OCI-LY1 (cell line): ENCODE data around the gene CILP2.

ENCODE experiments used
- H2AFZ ChIP-seq: fragments of 200-600 bp; sonication (generic), shearing (Covaris generic); 2 replicates; pipeline ENCODE4 v1.6.0; 2014; ENCODE audit warnings: antibody characterized with exemption, mild to moderate bottlenecking, low read length
- H3F3A ChIP-seq: fragments of 200-600 bp; sonication (generic), shearing (Covaris generic); 2 replicates; pipeline ENCODE4 v1.6.0; 2014; ENCODE audit warnings: mild to moderate bottlenecking, antibody characterized with exemption, low read length, moderate library complexity; ENCODE audit not compliant: insufficient read depth
- H3K27ac ChIP-seq: fragments of 200-600 bp; sonication (generic); 2 replicates; pipeline ENCODE4 v1.5.1; 2014; ENCODE audit warnings: low read length, mixed run types, mild to moderate bottlenecking, low read depth; ENCODE audit not compliant: poor library complexity, severe bottlenecking
- H3K27me3 ChIP-seq: fragments of 200-600 bp; sonication (generic); 2 replicates; pipeline ENCODE4 v1.6.0; 2014; ENCODE audit warnings: antibody characterized with exemption, mild to moderate bottlenecking, low read length, moderate library complexity; ENCODE audit not compliant: insufficient read depth
- H3K36me3 ChIP-seq: fragments of 200-600 bp; sonication (generic); 2 replicates; pipeline ENCODE4 v1.6.1; 2014; ENCODE audit warnings: mild to moderate bottlenecking, antibody characterized with exemption, low read length, moderate library complexity, mixed read lengths; ENCODE audit not compliant: insufficient read depth
- H3K4me1 ChIP-seq: fragments of 200-600 bp; sonication (generic); 2 replicates; pipeline ENCODE4 v1.5.1; 2014; ENCODE audit warnings: mild to moderate bottlenecking, low read length, moderate library complexity; ENCODE audit not compliant: insufficient read depth, severe bottlenecking
- H3K4me2 ChIP-seq: fragments of 200-600 bp; sonication (generic), shearing (Covaris generic); 2 replicates; pipeline ENCODE4 v1.6.1; 2014; ENCODE audit warnings: low read length
- H3K4me3 ChIP-seq: fragments of 200-600 bp; sonication (generic); 2 replicates; pipeline ENCODE4 v1.5.1; 2014; ENCODE audit warnings: low read length, low read depth, mild to moderate bottlenecking, mixed read lengths; ENCODE audit not compliant: poor library complexity, severe bottlenecking
- H3K79me2 ChIP-seq: fragments of 200-600 bp; shearing (Covaris generic); 2 replicates; pipeline ENCODE4 v1.6.1; 2016; ENCODE audit warnings: mixed run types, low read length, mixed read lengths; ENCODE audit not compliant: insufficient read depth
- H3K9ac ChIP-seq: fragments of 200-600 bp; sonication (generic), shearing (Covaris generic); 2 replicates; pipeline ENCODE4 v1.6.1; 2014; ENCODE audit warnings: mild to moderate bottlenecking, low read length, mixed read lengths
- H3K9me2 ChIP-seq: fragments of 200-600 bp; sonication (generic), shearing (Covaris generic); 2 replicates; pipeline ENCODE4 v1.6.1; 2014; ENCODE audit warnings: low read depth, mild to moderate bottlenecking, low read length, mixed read lengths
- H3K9me3 ChIP-seq: fragments of 200-600 bp; shearing (Covaris generic); 2 replicates; pipeline ENCODE4 v1.6.1; 2014; ENCODE audit warnings: low read length, mixed read lengths
- H4K20me1 ChIP-seq: fragments of 200-600 bp; sonication (generic), shearing (Covaris generic); 2 replicates; pipeline ENCODE4 v1.6.0; 2016; ENCODE audit warnings: mild to moderate bottlenecking, low read length; ENCODE audit not compliant: insufficient read depth
- EZH2 ChIP-seq: fragments of 200-600 bp; sonication (generic), shearing (Covaris generic); IDR thresholded peaks from 2 replicates; pipeline ENCODE4 v1.8.0; 2017; ENCODE audit warnings: borderline replicate concordance, mixed run types, mild to moderate bottlenecking, antibody characterized with exemption, low read length, moderate library complexity, mixed read lengths
- TF ChIP-seq, protein P1 (sequence below): fragments of 200-600 bp; sonication (generic), shearing (Covaris generic); IDR thresholded peaks from 2 replicates; pipeline ENCODE4 v1.5.1; 2017; ENCODE audit warnings: mild to moderate bottlenecking, antibody characterized with exemption, low read length, moderate library complexity, mixed read lengths

Gene CILP2

GRCh38 chr19:19492026-19492610 lies 45.9 kb upstream of the CILP2 start:
- H3K4me1 ChIP-seq, result peaks cover 33% of the 10 kb centered on the region
- H3K9ac ChIP-seq, result no peak overlapping the region

GRCh38 chr19:19493841-19494546 lies 44.1 kb upstream of the CILP2 start:
- 0 out of 2 replicates have a peak, but pooled peaks cover 8% of the 10 kb centered on the region for H3F3A ChIP-seq
- H3K9ac ChIP-seq, result no peak overlapping the region
- TF ChIP-seq, protein P1, sequence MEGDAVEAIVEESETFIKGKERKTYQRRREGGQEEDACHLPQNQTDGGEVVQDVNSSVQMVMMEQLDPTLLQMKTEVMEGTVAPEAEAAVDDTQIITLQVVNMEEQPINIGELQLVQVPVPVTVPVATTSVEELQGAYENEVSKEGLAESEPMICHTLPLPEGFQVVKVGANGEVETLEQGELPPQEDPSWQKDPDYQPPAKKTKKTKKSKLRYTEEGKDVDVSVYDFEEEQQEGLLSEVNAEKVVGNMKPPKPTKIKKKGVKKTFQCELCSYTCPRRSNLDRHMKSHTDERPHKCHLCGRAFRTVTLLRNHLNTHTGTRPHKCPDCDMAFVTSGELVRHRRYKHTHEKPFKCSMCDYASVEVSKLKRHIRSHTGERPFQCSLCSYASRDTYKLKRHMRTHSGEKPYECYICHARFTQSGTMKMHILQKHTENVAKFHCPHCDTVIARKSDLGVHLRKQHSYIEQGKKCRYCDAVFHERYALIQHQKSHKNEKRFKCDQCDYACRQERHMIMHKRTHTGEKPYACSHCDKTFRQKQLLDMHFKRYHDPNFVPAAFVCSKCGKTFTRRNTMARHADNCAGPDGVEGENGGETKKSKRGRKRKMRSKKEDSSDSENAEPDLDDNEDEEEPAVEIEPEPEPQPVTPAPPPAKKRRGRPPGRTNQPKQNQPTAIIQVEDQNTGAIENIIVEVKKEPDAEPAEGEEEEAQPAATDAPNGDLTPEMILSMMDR, result peak; percentile 7; the same call in 1 of the 2 replicates
- TF ChIP-seq EZH2, result no peak
- no peak overlapping the region for H2AFZ ChIP-seq
- H3K27ac ChIP-seq, result no peak overlapping the region
- H3K27me3 ChIP-seq, result no peaks in the 10 kb centered on the region
- H3K9me2 ChIP-seq, result no peaks in the 10 kb centered on the region
- no peaks in the 10 kb centered on the region for H3K9me3 ChIP-seq
- peaks cover 82% of the 10 kb centered on the region for H3K36me3 ChIP-seq
- peaks cover 6% of the 10 kb centered on the region; the same call in 1 of the 2 replicates for H3K79me2 ChIP-seq
- H3K4me3 ChIP-seq, result no peak overlapping the region
- no peak overlapping the region for H3K4me2 ChIP-seq
- peaks cover 14% of the 10 kb centered on the region for H3K4me1 ChIP-seq
- H4K20me1 ChIP-seq, result no peaks in the 10 kb centered on the region

More at GRCh38 chr19:19492026-19492610, 45.9 kb upstream of the CILP2 start:
- TF ChIP-seq, protein P1, result no peak
- TF ChIP-seq EZH2, result no peak
- no peaks in the 10 kb centered on the region for H4K20me1 ChIP-seq
- 0 out of 2 replicates have a peak, but pooled peaks cover 8% of the 10 kb centered on the region for H3F3A ChIP-seq
- no peak overlapping the region for H3K4me3 ChIP-seq
- no peaks in the 10 kb centered on the region for H3K9me2 ChIP-seq
- no peaks in the 10 kb centered on the region for H3K9me3 ChIP-seq
- no peak overlapping the region for H3K4me2 ChIP-seq
- H3K27ac ChIP-seq, result no peak overlapping the region
- H3K27me3 ChIP-seq, result no peaks in the 10 kb centered on the region
- peaks cover 6% of the 10 kb centered on the region; the same call in 1 of the 2 replicates for H3K79me2 ChIP-seq
- H3K36me3 ChIP-seq, result peaks cover 63% of the 10 kb centered on the region
- no peak overlapping the region for H2AFZ ChIP-seq

DNA sequence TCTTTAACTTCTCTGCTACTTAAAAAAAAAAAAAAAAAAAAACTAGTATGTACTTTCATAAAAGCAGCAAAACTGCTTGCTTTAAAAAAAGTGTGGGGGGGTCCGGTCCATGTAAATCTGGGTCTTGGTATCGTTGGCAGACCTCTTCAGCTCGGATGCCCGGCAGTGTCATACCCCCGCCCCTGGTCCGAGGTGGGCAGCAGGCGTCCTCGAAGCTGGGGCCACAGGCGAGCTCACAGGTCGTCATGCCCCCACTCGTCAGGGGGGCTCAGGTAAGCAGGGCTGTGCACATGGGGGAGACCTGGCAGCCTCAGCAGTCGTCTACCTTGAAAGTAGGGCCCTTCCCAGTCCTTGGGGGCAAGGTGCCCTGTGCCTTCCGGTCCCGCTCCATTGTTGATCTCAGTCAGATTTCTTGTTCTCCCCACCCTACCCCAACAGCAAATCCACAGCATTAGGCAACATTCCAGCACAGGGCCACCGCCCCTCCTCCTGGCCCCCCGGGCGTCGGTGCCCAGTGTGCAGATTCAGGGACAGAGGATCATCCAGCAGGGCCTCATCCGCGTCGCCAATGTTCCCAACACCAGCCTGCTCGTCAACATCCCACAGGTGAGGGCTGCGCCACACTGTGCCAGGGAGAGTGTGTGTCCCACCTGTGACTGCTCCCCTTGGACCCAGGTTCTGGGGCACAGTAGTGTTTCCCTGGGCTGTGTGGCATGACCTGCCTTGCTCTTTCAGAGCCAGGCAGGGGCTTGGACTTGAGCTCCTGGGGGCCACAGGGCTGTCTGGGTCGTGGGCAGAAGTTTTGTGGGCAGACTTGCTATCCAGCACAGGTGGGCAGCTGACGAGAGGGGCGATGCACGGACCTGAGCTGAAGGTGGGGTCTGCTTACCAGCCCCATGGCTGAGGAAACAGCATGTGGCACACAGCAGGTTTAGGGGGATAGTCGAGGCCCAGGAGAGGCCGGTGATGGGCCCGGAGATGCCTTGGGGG lies 42.2 kb upstream of the CILP2 start:
- H3K36me3 ChIP-seq, result peaks cover 97% of the 10 kb centered on the region
- TF ChIP-seq, protein P1, result no peak
- no peak for TF ChIP-seq EZH2

More for the DNA sequence above, 42.2 kb upstream of the CILP2 start:
- Histone ChIP-seq H3K4me3 (no peak overlapping the region), H3K27me3 (no peaks in the 10 kb centered on the region), H3K9ac (no peak overlapping the region), H2AFZ (no peak overlapping the region), H3K79me2 (peaks cover 4% of the 10 kb centered on the region; the same call in 1 of the 2 replicates), H3K4me2 (no peak overlapping the region), H3K9me3 (no peaks in the 10 kb centered on the region), H3K27ac (no peak overlapping the region), H4K20me1 (no peaks in the 10 kb centered on the region), H3K9me2 (no peaks in the 10 kb centered on the region), H3K4me1 (no peaks in the 10 kb centered on the region), H3F3A (no peaks in the 10 kb centered on the region)
